ENCODE measurements around the gene CFAP45. TPM values are rescaled to one million over a fixed set of nuclear protein-coding genes. Genes with fewer than 3 reads are reported as not detected.
A peak's percentile ranks its signal among the peaks of the same experiment; 100 is the strongest.

The CFAP45 gene
- total RNA-seq, 1 donor from 2014 or later: 1.9 TPM

GRCh38 chr1:159866905-159867663 is 32.9 kb downstream of the CFAP45 start:
- TF ChIP-seq, protein P1, sequence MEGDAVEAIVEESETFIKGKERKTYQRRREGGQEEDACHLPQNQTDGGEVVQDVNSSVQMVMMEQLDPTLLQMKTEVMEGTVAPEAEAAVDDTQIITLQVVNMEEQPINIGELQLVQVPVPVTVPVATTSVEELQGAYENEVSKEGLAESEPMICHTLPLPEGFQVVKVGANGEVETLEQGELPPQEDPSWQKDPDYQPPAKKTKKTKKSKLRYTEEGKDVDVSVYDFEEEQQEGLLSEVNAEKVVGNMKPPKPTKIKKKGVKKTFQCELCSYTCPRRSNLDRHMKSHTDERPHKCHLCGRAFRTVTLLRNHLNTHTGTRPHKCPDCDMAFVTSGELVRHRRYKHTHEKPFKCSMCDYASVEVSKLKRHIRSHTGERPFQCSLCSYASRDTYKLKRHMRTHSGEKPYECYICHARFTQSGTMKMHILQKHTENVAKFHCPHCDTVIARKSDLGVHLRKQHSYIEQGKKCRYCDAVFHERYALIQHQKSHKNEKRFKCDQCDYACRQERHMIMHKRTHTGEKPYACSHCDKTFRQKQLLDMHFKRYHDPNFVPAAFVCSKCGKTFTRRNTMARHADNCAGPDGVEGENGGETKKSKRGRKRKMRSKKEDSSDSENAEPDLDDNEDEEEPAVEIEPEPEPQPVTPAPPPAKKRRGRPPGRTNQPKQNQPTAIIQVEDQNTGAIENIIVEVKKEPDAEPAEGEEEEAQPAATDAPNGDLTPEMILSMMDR (IDR thresholded peaks at IDR 0.05): no peak
- no peak for ATAC-seq

GRCh38 chr1:159866066-159866465 is 33.9 kb downstream of the CFAP45 start:
- Histone ChIP-seq H3K27me3 (no peaks in the 10 kb centered on the region), H3K4me3 (no peak overlapping the region), H3K36me3 (no peaks in the 10 kb centered on the region), H3K27ac (no peak overlapping the region), H3K4me1 (no peaks in the 10 kb centered on the region), H3K9me3 (no peaks in the 10 kb centered on the region)
- ATAC-seq (no peak), DNase-seq (no peak)
- TF ChIP-seq, protein P1 (IDR thresholded peaks at IDR 0.05): no peak
- intact Hi-C loops (cut with DNase I): no loop called here

More at GRCh38 chr1:159866905-159867663, 32.9 kb downstream of the CFAP45 start:
- Histone ChIP-seq H3K9me3 (no peaks in the 10 kb centered on the region), H3K36me3 (no peaks in the 10 kb centered on the region), H3K27me3 (no peaks in the 10 kb centered on the region), H3K4me3 (no peak overlapping the region), H3K4me1 (no peaks in the 10 kb centered on the region), H3K27ac (peak overlapping the region; percentile 49)
- DNase-seq: no peak
- intact Hi-C loops (cut with DNase I): no loop called here

DNA sequence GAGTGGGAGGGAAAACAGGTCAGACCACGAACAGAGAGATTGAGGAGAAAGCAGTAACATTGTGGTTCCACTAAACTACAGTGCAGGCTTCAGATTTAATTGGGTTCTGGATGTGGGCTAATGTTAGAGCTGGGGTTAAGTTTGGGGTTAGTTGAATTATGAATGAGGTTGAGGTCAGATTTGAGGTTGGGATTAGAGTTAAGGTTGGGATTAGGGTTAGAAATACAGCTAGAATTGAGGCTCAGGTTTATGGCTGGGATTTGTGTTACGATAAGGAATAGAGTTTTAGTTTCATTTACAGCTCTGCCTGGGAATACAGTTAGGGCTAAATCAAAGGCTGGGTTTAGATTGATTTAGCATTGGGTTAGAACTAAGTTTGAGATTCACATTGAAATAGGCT is 35.7 kb downstream of the CFAP45 start:
- intact Hi-C loops (cut with DNase I): no loop called here
- DNase-seq: no peak
- TF ChIP-seq, protein P1 (IDR thresholded peaks at IDR 0.05): no peak
- Histone ChIP-seq H3K9me3 (no peaks in the 10 kb centered on the region), H3K4me1 (no peaks in the 10 kb centered on the region), H3K4me3 (no peak overlapping the region), H3K27me3 (no peaks in the 10 kb centered on the region), H3K36me3 (no peaks in the 10 kb centered on the region), H3K27ac (no peak overlapping the region)
- no peak for ATAC-seq

DNA sequence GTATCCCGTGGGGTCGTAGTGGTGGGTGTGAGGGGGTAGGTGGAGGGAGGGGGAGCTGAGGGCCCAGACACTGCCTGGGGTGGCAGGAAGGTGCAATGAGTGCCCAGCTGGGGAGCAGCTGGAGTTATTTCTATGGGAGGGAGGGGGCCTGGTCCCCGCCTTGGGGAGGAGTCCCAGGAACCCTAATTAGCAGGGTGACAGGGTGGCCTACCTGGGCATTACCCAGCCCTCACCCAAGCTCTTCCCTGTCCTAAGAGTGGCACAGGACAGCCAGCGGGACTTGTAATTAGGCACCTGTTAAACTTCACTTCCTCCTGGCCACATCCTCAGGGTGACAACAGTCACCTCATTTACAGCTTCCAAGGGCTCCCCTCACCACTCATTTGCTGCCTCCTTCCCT is 37.4 kb downstream of the CFAP45 start, which contains the start of gene VSIG8:
Gene VSIG8, minus strand, starts transcription at position 101 of the 400 bp plus-strand sequence. CDS start 136 bp downstream, outside the sequence.
- intact Hi-C loops (cut with DNase I): no loop called here
- no peaks in the 10 kb centered on the region for H3K36me3 ChIP-seq
- DNase-seq (no peak), ATAC-seq (no peak)
- TF ChIP-seq, protein P1 (IDR thresholded peaks at IDR 0.05): no peak
- H3K4me3 ChIP-seq: no peak within 1 kb of the TSS
- H3K9me3 ChIP-seq: no peaks in the 10 kb centered on the region
- no peak within 1 kb of the TSS for H3K27ac ChIP-seq
- no peaks in the 10 kb centered on the region for H3K4me1 ChIP-seq
- no peaks in the 10 kb centered on the region for H3K27me3 ChIP-seq

- Histone ChIP-seq H3K36me3 (no peaks in the 10 kb centered on the region), H3K9me3 (no peaks in the 10 kb centered on the region), H3K27ac (no peak overlapping the region), H3K4me3 (no peak overlapping the region), H3K27me3 (no peaks in the 10 kb centered on the region), H3K4me1 (no peaks in the 10 kb centered on the region)
- TF ChIP-seq, protein P1 (IDR thresholded peaks at IDR 0.05): no peak
- ATAC-seq: no peak
- no peak for DNase-seq
- intact Hi-C loops (cut with DNase I): no loop called here
These were observed 37.9 kb downstream of the CFAP45 start for GRCh38 chr1:159862031-159862430.

Measured in upper lobe of right lung (tissue), 1 donor.